ENCODE measurements around the gene BSCL2. TPM values are rescaled to one million over a fixed set of nuclear protein-coding genes. Genes with fewer than 3 reads are reported as not detected.
"Not testable (repeated sequence)": the region's sequence is repeated elsewhere in the genome, so short reads cannot be mapped to it uniquely, and the experiment has no call there.

Gene BSCL2
- polyA plus RNA-seq, 3 donors = 60.1 to 70.8 (median 63.0) TPM

GRCh38 chr11:62673196-62673525 is 34.1 kb downstream of the BSCL2 start:
- DNase-seq (ENCODE audit: extremely low read depth in 1 of 11, low read depth in 9 of 11, low spot score in 4 of 11) = no peak

DNA sequence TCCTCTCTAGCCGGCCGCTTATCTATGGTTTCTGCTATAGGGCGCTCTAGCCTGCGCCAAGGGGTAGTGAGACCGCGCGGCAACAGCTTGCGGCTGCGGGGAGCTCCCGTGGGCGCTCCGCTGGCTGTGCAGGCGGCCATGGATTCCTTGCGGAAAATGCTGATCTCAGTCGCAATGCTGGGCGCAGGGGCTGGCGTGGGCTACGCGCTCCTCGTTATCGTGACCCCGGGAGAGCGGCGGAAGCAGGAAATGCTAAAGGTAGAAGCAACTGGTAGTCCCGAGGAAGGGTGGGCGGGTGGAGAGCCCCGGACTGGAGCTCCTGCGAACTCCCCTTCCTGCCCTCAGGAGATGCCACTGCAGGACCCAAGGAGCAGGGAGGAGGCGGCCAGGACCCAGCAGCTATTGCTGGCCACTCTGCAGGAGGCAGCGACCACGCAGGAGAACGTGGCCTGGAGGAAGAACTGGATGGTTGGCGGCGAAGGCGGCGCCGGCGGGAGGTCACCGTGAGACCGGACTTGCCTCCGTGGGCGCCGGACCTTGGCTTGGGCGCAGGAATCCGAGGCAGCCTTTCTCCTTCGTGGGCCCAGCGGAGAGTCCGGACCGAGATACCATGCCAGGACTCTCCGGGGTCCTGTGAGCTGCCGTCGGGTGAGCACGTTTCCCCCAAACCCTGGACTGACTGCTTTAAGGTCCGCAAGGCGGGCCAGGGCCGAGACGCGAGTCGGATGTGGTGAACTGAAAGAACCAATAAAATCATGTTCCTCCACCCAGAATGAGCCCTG is 35.4 kb downstream of the BSCL2 start, which contains the start of the genes LBHD1 and UQCC3:
LBHD1 (minus strand) TSS at position 660 of the 782 bp plus-strand sequence. CDS start 2,236 bp downstream, outside the sequence.
UQCC3 (plus strand) TSS at position 66 of the 782 bp plus-strand sequence; CDS start at position 139, 73 bp downstream.
- peak in 6 of 11 donors; percentile 76 to 84 (median 79) for DNase-seq (ENCODE audit: extremely low read depth in 1 of 11, low read depth in 9 of 11, low spot score in 4 of 11)

DNA sequence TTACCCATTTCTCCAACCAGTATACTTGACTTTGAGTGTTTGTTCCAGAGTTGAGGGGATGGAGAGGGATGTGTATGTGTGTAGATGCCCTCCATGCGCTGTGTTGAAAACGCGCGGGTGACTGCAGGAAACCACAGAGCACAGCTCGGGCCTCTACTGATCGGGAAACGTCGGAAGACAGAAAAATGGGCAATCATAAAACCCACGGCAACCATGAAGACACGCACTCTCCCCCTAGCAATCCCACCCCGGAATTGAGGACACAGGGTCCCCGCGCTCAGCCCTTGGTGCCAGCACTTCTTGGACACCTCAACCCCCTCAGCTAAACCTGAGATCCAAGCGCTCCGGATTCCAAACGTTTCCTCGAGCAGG is 36.0 kb downstream of the BSCL2 start:
- no peak for DNase-seq (ENCODE audit: extremely low read depth in 1 of 11, low read depth in 9 of 11, low spot score in 4 of 11)

- no peak for DNase-seq (ENCODE audit: extremely low read depth in 1 of 11, low read depth in 9 of 11, low spot score in 4 of 11)
These were observed 37.6 kb downstream of the BSCL2 start for GRCh38 chr11:62669420-62670161.

- no peak for DNase-seq (ENCODE audit: extremely low read depth in 1 of 11, low read depth in 9 of 11, low spot score in 4 of 11)
These were observed 39.8 kb downstream of the BSCL2 start for GRCh38 chr11:62667460-62667859.

DNA sequence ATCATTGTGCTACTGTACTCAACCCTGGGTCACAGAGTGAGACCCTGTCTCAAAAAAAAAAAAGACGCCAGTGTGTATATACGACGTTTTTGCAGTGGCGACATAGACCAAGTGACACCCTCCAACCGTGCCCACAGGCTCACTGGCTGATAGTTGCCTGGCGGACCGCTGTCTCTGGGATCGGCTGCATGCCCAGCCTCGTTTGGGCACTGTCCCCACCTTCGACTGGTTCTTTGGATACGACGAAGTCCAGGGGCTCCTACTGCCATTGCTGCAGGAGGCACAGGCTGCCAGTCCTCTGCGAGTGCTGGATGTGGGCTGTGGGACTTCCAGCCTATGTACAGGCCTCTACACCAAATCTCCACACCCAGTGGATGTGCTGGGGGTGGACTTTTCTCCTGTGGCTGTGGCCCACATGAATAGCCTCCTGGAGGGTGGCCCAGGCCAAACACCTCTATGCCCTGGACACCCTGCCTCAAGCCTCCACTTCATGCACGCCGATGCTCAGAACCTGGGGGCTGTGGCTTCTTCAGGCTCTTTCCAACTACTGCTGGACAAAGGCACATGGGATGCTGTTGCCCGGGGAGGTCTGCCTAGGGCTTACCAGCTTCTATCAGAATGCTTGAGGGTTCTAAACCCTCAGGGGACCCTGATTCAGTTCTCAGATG is 40.8 kb downstream of the BSCL2 start:
- DNase-seq (ENCODE audit: extremely low read depth in 1 of 11, low read depth in 9 of 11, low spot score in 4 of 11) = no peak

- DNase-seq (ENCODE audit: extremely low read depth in 1 of 11, low read depth in 9 of 11, low spot score in 4 of 11) = peak in 2 of 11 donors; percentile 53 to 68
These were observed 41.5 kb downstream of the BSCL2 start for GRCh38 chr11:62665599-62666258.

- DNase-seq (ENCODE audit: extremely low read depth in 1 of 11, low read depth in 9 of 11, low spot score in 4 of 11) = peak; percentile 86 to 95 (median 93)
These were observed 42.1 kb downstream of the BSCL2 start, which contains the start of the genes C11orf98 and CSKMT for GRCh38 chr11:62665075-62665598. TSS of gene C11orf98 (minus strand) at chr11:62665210. CDS start at chr11:62665169, 41 bp downstream. TSS of gene CSKMT (plus strand) at chr11:62665312. CDS start at chr11:62665880, 568 bp downstream.

DNA sequence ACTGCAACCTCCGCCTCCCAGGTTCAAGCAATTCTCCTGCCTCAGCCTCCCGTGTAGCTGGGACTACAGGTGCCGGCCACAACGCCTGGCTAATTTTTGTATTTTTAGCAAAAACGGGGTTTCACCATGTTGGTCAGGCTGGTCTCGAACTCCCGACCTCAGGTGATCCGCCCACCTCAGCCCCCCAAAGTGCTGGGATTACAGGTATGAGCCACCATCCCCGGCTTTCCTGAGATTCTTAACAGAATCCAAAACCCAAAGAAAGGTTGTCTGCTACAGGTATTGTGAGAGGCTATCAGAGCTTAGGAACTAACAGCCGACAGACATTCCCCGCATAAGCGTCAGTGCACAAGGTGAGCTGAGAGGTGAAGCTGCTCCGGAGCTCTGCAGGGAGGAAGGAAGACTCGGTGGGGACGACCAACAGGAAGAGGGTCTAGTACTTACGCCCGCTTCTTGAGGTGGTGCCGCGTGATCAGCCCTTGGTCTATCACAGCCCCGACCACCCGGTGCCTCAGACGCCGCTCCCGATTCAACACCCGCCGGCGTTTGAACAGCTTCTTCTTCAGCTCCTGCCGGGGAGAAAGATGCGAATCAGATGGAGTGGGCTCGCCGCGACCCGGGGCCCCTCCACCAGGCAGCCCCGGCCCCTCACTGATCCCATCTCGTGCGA is 42.7 kb downstream of the BSCL2 start:
- DNase-seq (ENCODE audit: extremely low read depth in 1 of 11, low read depth in 9 of 11, low spot score in 4 of 11) = peak in 4 of 11 donors; percentile 44 to 68 (median 57)

DNA sequence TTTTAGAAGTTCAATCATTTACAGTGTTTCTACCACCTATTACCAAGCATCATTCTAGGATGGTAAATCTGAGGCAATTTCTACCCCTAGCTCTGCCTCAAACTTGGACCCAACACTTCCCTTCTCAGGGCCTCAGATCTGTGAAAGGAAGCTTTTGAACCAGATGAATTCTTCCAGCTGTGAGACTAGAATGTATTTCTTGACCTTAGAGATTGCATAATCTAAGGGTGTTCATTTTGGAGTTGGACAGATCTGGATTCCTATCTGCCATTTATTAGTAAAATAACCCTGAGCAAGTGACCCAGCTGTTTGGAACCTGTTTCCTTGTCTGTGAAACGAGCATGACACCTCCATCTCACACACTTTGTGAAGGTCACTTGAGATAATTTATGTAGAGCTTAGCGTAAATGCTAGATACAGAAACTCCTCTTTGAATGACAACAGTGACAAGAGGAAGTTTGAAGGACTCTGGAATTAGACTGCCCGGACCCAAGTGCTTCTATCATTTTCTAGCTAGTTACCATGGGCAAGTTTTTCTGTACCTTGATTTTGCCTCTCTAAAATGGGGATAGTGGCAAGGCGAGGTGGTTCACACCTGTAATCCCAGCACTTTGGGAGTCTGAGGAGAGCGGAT is 50.3 kb downstream of the BSCL2 start:
- no peak for DNase-seq (ENCODE audit: extremely low read depth in 1 of 11, low read depth in 9 of 11, low spot score in 4 of 11)

- no peak for DNase-seq (ENCODE audit: extremely low read depth in 1 of 11, low read depth in 9 of 11, low spot score in 4 of 11)
These were observed 52.9 kb downstream of the BSCL2 start for GRCh38 chr11:62654297-62654696.

DNA sequence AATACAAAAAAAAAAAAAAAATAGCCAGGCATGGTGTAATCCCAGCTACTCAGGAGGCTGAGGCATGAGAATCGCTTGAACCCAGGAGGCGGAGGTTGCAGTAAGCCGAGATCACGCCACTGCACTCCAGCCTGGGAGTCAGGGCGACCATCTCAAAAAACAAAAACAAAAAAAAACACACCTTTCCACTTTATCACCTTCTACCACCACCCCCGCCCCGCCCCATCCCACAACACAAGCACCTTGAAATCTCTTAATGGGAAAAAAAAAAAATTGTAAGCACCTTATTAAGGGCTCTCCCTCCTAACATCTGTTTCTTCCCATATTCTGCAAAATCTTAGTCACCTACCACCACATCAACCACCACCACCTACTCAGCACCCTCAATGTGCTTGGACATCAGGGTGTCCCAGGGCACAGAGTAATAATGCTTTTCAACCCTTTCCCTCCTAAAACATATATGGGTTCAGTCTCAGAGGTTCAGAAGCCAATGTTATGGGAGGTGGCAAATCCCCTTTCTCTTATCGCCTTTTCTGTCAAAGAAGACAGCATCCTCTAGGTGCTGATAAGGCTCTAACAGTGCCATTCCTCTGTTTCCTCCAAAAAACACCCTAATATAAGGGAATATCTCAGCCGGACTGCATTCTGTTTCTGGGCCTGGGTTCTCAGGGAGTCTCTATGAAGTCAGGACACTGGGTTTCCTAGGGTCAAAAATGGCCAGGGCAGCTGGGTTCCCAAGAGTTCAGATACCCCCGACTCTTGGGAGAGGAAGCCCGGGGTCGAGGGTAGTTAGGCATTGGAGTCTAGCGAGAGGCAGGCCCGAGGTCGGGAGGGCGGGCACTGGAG is 54.8 kb downstream of the BSCL2 start:
- DNase-seq (ENCODE audit: extremely low read depth in 1 of 11, low read depth in 9 of 11, low spot score in 4 of 11) = no peak

DNA sequence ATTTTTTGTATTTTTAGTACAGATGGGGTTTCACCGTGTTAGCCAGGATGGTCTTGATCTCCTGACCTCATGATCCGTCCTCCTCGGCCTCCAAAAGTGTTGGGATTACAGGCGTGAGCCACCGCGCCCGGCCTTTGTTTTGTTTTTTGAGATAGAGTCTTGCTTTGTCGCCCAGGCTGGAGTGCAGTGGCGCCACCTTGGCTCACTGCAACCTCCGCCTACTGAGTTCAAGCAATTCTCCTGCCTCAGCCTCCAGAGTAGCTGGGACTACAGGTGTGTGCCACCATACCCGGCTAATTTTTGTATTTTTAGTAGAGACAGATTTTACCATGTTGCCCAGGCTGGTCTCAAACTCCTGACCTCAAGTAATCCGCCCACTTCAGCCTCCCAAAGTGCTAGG is 56.9 kb downstream of the BSCL2 start:
- DNase-seq (ENCODE audit: extremely low read depth in 1 of 11, low read depth in 9 of 11, low spot score in 4 of 11) = not testable (repeated sequence)

DNA sequence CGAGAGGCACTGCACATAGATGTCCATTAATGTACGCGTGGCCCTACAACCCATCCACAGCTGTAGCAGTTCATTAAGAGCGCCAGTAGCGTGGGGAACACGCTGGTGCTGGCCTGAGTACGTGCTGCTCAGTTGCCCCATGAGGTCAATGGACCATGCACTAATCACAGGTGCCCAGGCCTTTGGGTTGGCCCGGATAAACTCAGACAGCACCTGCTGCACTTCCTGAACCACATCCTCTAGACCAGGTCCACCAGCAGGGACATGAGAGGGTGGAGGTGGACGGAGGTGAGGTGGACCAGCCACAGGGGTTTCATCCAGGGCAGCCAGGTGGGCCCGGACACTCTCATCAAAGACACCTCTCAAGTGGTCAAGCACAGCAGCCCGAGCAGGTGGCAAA is 57.7 kb downstream of the BSCL2 start:
- no peak for DNase-seq (ENCODE audit: extremely low read depth in 1 of 11, low read depth in 9 of 11, low spot score in 4 of 11)

DNA sequence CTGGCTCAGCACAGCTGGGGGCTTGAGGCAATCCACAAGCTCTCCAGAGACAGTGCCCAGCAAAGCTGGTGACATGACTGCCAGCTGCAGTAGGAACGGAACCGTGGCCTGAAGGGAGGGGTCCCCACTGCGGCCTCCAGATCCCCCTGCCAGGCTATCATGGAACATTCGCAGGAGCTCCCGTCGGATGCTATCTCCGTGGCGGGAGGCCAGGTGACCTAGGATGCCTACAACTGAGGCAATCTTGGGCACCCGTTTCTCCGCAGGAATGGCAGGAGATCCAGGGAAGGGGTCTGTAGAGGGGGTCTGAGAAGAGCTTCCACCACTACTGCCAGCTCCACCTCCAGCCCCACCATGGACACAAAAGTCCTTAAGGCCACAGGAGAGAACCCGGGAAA is 58.3 kb downstream of the BSCL2 start:
- DNase-seq (ENCODE audit: extremely low read depth in 1 of 11, low read depth in 9 of 11, low spot score in 4 of 11) = no peak

DNA sequence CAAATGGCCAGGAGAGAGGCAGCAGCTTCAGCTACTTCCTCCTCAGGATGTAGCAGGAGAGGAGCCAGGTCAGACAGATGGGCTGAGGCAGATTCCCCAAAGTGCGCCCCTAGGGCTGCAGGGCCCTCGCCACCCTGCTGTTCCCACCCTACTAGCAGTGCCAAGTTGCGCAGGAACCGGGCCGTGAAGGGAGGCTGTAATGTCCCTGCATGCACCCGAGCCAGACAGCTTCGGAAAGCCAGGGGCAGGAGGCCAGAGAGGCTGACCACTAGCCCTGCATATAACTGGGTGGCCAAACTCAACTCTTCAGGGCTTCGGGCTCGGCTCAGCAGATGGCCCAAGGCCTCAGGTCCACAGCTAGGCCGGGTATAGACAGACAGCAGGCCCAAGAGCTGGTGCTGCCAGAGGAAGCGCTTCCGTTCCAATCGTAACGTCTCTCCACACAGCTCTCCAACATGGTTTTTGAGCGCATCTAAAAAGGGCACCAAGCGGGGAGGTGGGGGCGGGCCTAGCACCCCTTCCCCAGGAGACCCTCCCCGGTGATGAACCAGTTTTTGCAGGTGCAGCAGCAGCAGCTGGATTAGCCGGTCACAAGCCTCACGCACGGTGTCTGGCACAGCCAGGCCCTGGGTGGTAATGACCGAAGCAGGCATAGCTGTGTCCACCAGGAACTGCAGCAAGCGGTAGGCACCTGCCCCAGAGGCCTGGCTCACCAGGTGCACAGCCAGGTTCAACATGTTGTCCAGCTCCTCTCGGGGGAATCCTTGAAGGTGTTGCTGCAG is 58.8 kb downstream of the BSCL2 start:
- no peak for DNase-seq (ENCODE audit: extremely low read depth in 1 of 11, low read depth in 9 of 11, low spot score in 4 of 11)

Measured in renal cortex interstitium (tissue), 11 donors.